ENCODE measurements around the gene SCFD2. TPM values are rescaled to one million over a fixed set of nuclear protein-coding genes. Genes with fewer than 3 reads are reported as not detected.
A peak's percentile ranks its signal among the peaks of the same experiment; 100 is the strongest.
"Not testable (repeated sequence)": the region's sequence is repeated elsewhere in the genome, so short reads cannot be mapped to it uniquely, and the experiment has no call there.

SCFD2 gene
- polyA plus RNA-seq (2013, experiment 1 of 4), result 7.9 TPM
- polyA plus RNA-seq (2013, experiment 2 of 4), result 6.6 TPM
- 5.6 TPM for polyA plus RNA-seq (2013, experiment 3 of 4)
- polyA plus RNA-seq (2013, experiment 4 of 4), result 5.0 TPM

GRCh38 chr4:53365486-53366300, at the start of gene SCFD2:
Gene SCFD2, minus strand, starts transcription at chr4:53366061.
- Histone ChIP-seq H3K4me1 (ENCODE audit: control insufficient read depth, insufficient read depth, low read length) (no peaks in the 10 kb centered on the region), H3K9me3 (ENCODE audit: control insufficient read depth, low read length) (no peaks in the 10 kb centered on the region), H3K27me3 (ENCODE audit: control insufficient read depth, insufficient read depth, low read length, poor library complexity, severe bottlenecking) (peaks cover 39% of the 10 kb centered on the region), H3K36me3 (ENCODE audit: control insufficient read depth, insufficient read depth, low read length) (no peaks in the 10 kb centered on the region), H3K4me3 (ENCODE audit: insufficient read depth, low read depth, low read length) (peak within 1 kb of the TSS; percentile 82), H3K27ac (ENCODE audit: insufficient read depth, low read depth, low read length, poor library complexity, severe bottlenecking) (no peak within 1 kb of the TSS)
- whole genome bisulfite sequencing, 2 experiments, result 1% methylated on average over 51 of the region's 51 CpGs

GRCh38 chr4:53409479-53409878, 43.6 kb upstream of the SCFD2 start:
- H3K27ac ChIP-seq (ENCODE audit: insufficient read depth, low read depth, low read length, poor library complexity, severe bottlenecking); H3K36me3 ChIP-seq (ENCODE audit: control insufficient read depth, insufficient read depth, low read length); H3K4me1 ChIP-seq (ENCODE audit: control insufficient read depth, insufficient read depth, low read length); H3K27me3 ChIP-seq (ENCODE audit: control insufficient read depth, insufficient read depth, low read length, poor library complexity, severe bottlenecking); H3K9me3 ChIP-seq (ENCODE audit: control insufficient read depth, low read length); H3K4me3 ChIP-seq (ENCODE audit: insufficient read depth, low read depth, low read length): not testable (repeated sequence)
- WGBS, 2 experiments, result 94 to 96% methylated on average over 11 of the region's 11 CpGs

- 94 to 95% methylated on average over 4 of the region's 4 CpGs for WGBS, 2 experiments
- H3K9me3 ChIP-seq (ENCODE audit: control insufficient read depth, low read length), result no peaks in the 10 kb centered on the region
- H3K4me1 ChIP-seq (ENCODE audit: control insufficient read depth, insufficient read depth, low read length), result no peaks in the 10 kb centered on the region
- no peak overlapping the region for H3K27ac ChIP-seq (ENCODE audit: insufficient read depth, low read depth, low read length, poor library complexity, severe bottlenecking)
- no peak overlapping the region for H3K4me3 ChIP-seq (ENCODE audit: insufficient read depth, low read depth, low read length)
- H3K36me3 ChIP-seq (ENCODE audit: control insufficient read depth, insufficient read depth, low read length), result no peaks in the 10 kb centered on the region
- H3K27me3 ChIP-seq (ENCODE audit: control insufficient read depth, insufficient read depth, low read length, poor library complexity, severe bottlenecking), result peaks cover 5% of the 10 kb centered on the region
These were observed 14.4 kb upstream of the SCFD2 start for GRCh38 chr4:53380221-53380620.

- no peaks in the 10 kb centered on the region for H3K9me3 ChIP-seq (ENCODE audit: control insufficient read depth, low read length)
- H3K27ac ChIP-seq (ENCODE audit: insufficient read depth, low read depth, low read length, poor library complexity, severe bottlenecking), result peak overlapping the region; percentile 71
- peak overlapping the region; percentile 78 for H3K4me3 ChIP-seq (ENCODE audit: insufficient read depth, low read depth, low read length)
- no peaks in the 10 kb centered on the region for H3K4me1 ChIP-seq (ENCODE audit: control insufficient read depth, insufficient read depth, low read length)
- H3K27me3 ChIP-seq (ENCODE audit: control insufficient read depth, insufficient read depth, low read length, poor library complexity, severe bottlenecking), result peaks cover 13% of the 10 kb centered on the region
- WGBS, 2 experiments, result 1% methylated on average over 10 of the region's 10 CpGs
- H3K36me3 ChIP-seq (ENCODE audit: control insufficient read depth, insufficient read depth, low read length), result no peaks in the 10 kb centered on the region
These were observed 12.3 kb upstream of the SCFD2 start for GRCh38 chr4:53378171-53378482.

GRCh38 chr4:53377319-53378170, 11.7 kb upstream of the SCFD2 start, which contains the start of gene FIP1L1:
Gene FIP1L1, plus strand, starts transcription at chr4:53377641. Its CDS starts 198 bp downstream, at chr4:53377839.
- no peaks in the 10 kb centered on the region for H3K4me1 ChIP-seq (ENCODE audit: control insufficient read depth, insufficient read depth, low read length)
- H3K27ac ChIP-seq (ENCODE audit: insufficient read depth, low read depth, low read length, poor library complexity, severe bottlenecking), result peak within 1 kb of the TSS; percentile 71
- WGBS, 2 experiments, result 0% methylated on average over 85 of the region's 85 CpGs
- H3K36me3 ChIP-seq (ENCODE audit: control insufficient read depth, insufficient read depth, low read length), result no peaks in the 10 kb centered on the region
- H3K4me3 ChIP-seq (ENCODE audit: insufficient read depth, low read depth, low read length), result peak within 1 kb of the TSS; percentile 78
- no peaks in the 10 kb centered on the region for H3K9me3 ChIP-seq (ENCODE audit: control insufficient read depth, low read length)
- H3K27me3 ChIP-seq (ENCODE audit: control insufficient read depth, insufficient read depth, low read length, poor library complexity, severe bottlenecking), result peaks cover 18% of the 10 kb centered on the region

- H3K4me3 ChIP-seq (ENCODE audit: insufficient read depth, low read depth, low read length), result peak overlapping the region; percentile 78
- 62 to 80% methylated on average over 3 to 5 of the region's 5 CpGs for WGBS, 2 experiments
- no peaks in the 10 kb centered on the region for H3K4me1 ChIP-seq (ENCODE audit: control insufficient read depth, insufficient read depth, low read length)
- no peaks in the 10 kb centered on the region for H3K9me3 ChIP-seq (ENCODE audit: control insufficient read depth, low read length)
- H3K27me3 ChIP-seq (ENCODE audit: control insufficient read depth, insufficient read depth, low read length, poor library complexity, severe bottlenecking), result peaks cover 24% of the 10 kb centered on the region
- no peak overlapping the region for H3K27ac ChIP-seq (ENCODE audit: insufficient read depth, low read depth, low read length, poor library complexity, severe bottlenecking)
- no peaks in the 10 kb centered on the region for H3K36me3 ChIP-seq (ENCODE audit: control insufficient read depth, insufficient read depth, low read length)
These were observed 11.0 kb upstream of the SCFD2 start for GRCh38 chr4:53376900-53377299.

- 77 to 86% methylated on average over 3 to 4 of the region's 4 CpGs for WGBS, 2 experiments
- Histone ChIP-seq H3K27ac (ENCODE audit: insufficient read depth, low read depth, low read length, poor library complexity, severe bottlenecking) (no peak overlapping the region), H3K9me3 (ENCODE audit: control insufficient read depth, low read length) (no peaks in the 10 kb centered on the region), H3K4me1 (ENCODE audit: control insufficient read depth, insufficient read depth, low read length) (no peaks in the 10 kb centered on the region), H3K27me3 (ENCODE audit: control insufficient read depth, insufficient read depth, low read length, poor library complexity, severe bottlenecking) (peaks cover 44% of the 10 kb centered on the region), H3K4me3 (ENCODE audit: insufficient read depth, low read depth, low read length) (no peak overlapping the region), H3K36me3 (ENCODE audit: control insufficient read depth, insufficient read depth, low read length) (no peaks in the 10 kb centered on the region)
These were observed 9.0 kb upstream of the SCFD2 start for GRCh38 chr4:53374777-53375258.

GRCh38 chr4:53371843-53372521, 6.1 kb upstream of the SCFD2 start:
- Histone ChIP-seq H3K36me3 (ENCODE audit: control insufficient read depth, insufficient read depth, low read length) (no peaks in the 10 kb centered on the region), H3K27me3 (ENCODE audit: control insufficient read depth, insufficient read depth, low read length, poor library complexity, severe bottlenecking) (peaks cover 69% of the 10 kb centered on the region), H3K27ac (ENCODE audit: insufficient read depth, low read depth, low read length, poor library complexity, severe bottlenecking) (no peak overlapping the region), H3K9me3 (ENCODE audit: control insufficient read depth, low read length) (no peaks in the 10 kb centered on the region), H3K4me3 (ENCODE audit: insufficient read depth, low read depth, low read length) (no peak overlapping the region), H3K4me1 (ENCODE audit: control insufficient read depth, insufficient read depth, low read length) (no peaks in the 10 kb centered on the region)
- WGBS, 2 experiments, result 83 to 85% methylated on average over 4 of the region's 4 CpGs

GRCh38 chr4:53371049-53371448, 5.2 kb upstream of the SCFD2 start:
- WGBS, 2 experiments, result 89 to 93% methylated on average over 3 of the region's 3 CpGs
- Histone ChIP-seq H3K4me3 (ENCODE audit: insufficient read depth, low read depth, low read length) (no peak overlapping the region), H3K27ac (ENCODE audit: insufficient read depth, low read depth, low read length, poor library complexity, severe bottlenecking) (no peak overlapping the region), H3K27me3 (ENCODE audit: control insufficient read depth, insufficient read depth, low read length, poor library complexity, severe bottlenecking) (peaks cover 75% of the 10 kb centered on the region), H3K9me3 (ENCODE audit: control insufficient read depth, low read length) (no peaks in the 10 kb centered on the region), H3K4me1 (ENCODE audit: control insufficient read depth, insufficient read depth, low read length) (no peaks in the 10 kb centered on the region), H3K36me3 (ENCODE audit: control insufficient read depth, insufficient read depth, low read length) (no peaks in the 10 kb centered on the region)
